Endothelial cell of umbilical vein (primary cell): ENCODE data around the gene WASF3. TPM values are rescaled to one million over a fixed set of nuclear protein-coding genes. Genes with fewer than 3 reads are reported as not detected.

Experiments used
- BruUV-seq: library from RNA; stranded (reverse); fragments of 400-500 nt; replicated peaks from 2 replicates; lab custom pipeline; 2021; lab: Mats Ljungman, UMichigan
- CTCF ChIA-PET: fragments of 300-600, 350-600 bp; sonication (Branson Sonifier 250); formaldehyde crosslinking; loops from one replicate; lab custom pipeline; 2021; ENCODE audit warnings: antibody characterized with exemption, inconsistent platforms; lab: Charles Lee
- POLR2A ChIA-PET: fragments of 300-600, 350-600 bp; sonication (Branson Sonifier 250); formaldehyde crosslinking; loops from one replicate; lab custom pipeline; 2021; ENCODE audit warnings: antibody characterized with exemption, inconsistent platforms; lab: Charles Lee
- DNase-seq: peaks from one replicate; pipeline ENCODE4 v3.0.0-alpha.2; 2011; ENCODE audit warnings: low read depth, low spot score
- FAIRE-seq: peaks from 2 replicates; lab custom pipeline; 2011; peaks lifted over from hg19 to GRCh38; lab: Jason Lieb, UNC
- H2AFZ ChIP-seq: 2 replicates; pipeline ENCODE4 v1.6.0; 2012; ENCODE audit warnings: low read depth, low read length, control low read depth, inconsistent platforms
- H3K27ac ChIP-seq: 2 replicates; pipeline ENCODE4 v1.5.1; 2011; ENCODE audit warnings: low read depth, mild to moderate bottlenecking, control low read depth, low read length, moderate library complexity; ENCODE audit not compliant: insufficient read depth
- H3K27me3 ChIP-seq, 2 experiments: 2 replicates each; pipeline versions ENCODE4 v1.6.0 to v1.6.1; 2011; ENCODE audit warnings: low read length in 2 of 2, mixed read lengths in 1 of 2; ENCODE audit not compliant: control insufficient read depth in 2 of 2, insufficient read depth in 2 of 2
- H3K36me3 ChIP-seq, 2 experiments: 2 replicates in 1 of 2; 3 replicates in 1 of 2; pipeline ENCODE4 v1.5.1; 2011; ENCODE audit warnings: low read length in 2 of 2, mild to moderate bottlenecking in 1 of 2, moderate library complexity in 1 of 2; ENCODE audit not compliant: control insufficient read depth in 2 of 2, insufficient read depth in 2 of 2; ENCODE audit errors: extremely low read depth in 1 of 2
- H3K4me1 ChIP-seq: 3 replicates; pipeline ENCODE4 v1.5.1; 2011; ENCODE audit warnings: mild to moderate bottlenecking, low read length; ENCODE audit not compliant: control insufficient read depth, insufficient read depth; ENCODE audit errors: extremely low read depth
- H3K4me2 ChIP-seq: 2 replicates; pipeline ENCODE4 v1.6.1; 2011; ENCODE audit warnings: low read length, control low read depth, mixed read lengths; ENCODE audit not compliant: insufficient read depth
- H3K4me3 ChIP-seq, 3 experiments: fragments of 200-600 bp in 1 of 3; sonication (generic), shearing (Covaris generic) in 1 of 3; replicated peaks in 1 of 3; 2 replicates each; pipeline ENCODE4 v1.5.1; 2011 to 2016; ENCODE audit warnings: control low read depth in 3 of 3, low read length in 3 of 3, mild to moderate bottlenecking in 2 of 3, inconsistent platforms in 1 of 3, low read depth in 1 of 3, moderate library complexity in 1 of 3; ENCODE audit not compliant: insufficient read depth in 1 of 3
- H3K79me2 ChIP-seq: 2 replicates; pipeline ENCODE4 v1.6.0; 2012; ENCODE audit warnings: low read length, inconsistent platforms; ENCODE audit not compliant: control insufficient read depth, insufficient read depth
- H3K9ac ChIP-seq: replicated peaks from 2 replicates; pipeline ENCODE3; 2011; ENCODE audit warnings: low read length, control low read depth; ENCODE audit not compliant: insufficient read depth; ENCODE audit errors: extremely low read depth
- H3K9me1 ChIP-seq: replicated peaks from 3 replicates; pipeline ENCODE4 v1.6.0; 2011; ENCODE audit warnings: mild to moderate bottlenecking, low read length; ENCODE audit not compliant: control insufficient read depth, insufficient read depth; ENCODE audit errors: extremely low read depth
- H3K9me3 ChIP-seq: replicated peaks from 2 replicates; pipeline ENCODE4 v1.5.1; 2012; ENCODE audit warnings: low read length, inconsistent platforms; ENCODE audit not compliant: control insufficient read depth, insufficient read depth
- H4K20me1 ChIP-seq: replicated peaks from 2 replicates; pipeline ENCODE3; 2011; ENCODE audit warnings: mild to moderate bottlenecking, low read length; ENCODE audit not compliant: control insufficient read depth, insufficient read depth; ENCODE audit errors: extremely low read depth
- CTCF ChIP-seq, 2 donors: IDR thresholded peaks; 1 replicate in 1 of 2; 2 replicates in 1 of 2; pipeline ENCODE4 v1.5.1; 2011; ENCODE audit warnings: low read length in 2 of 2, mild to moderate bottlenecking in 2 of 2, moderate library complexity in 2 of 2, control low read depth in 1 of 2, inconsistent platforms in 1 of 2, low read depth in 1 of 2; ENCODE audit not compliant: insufficient read depth in 1 of 2; ENCODE audit errors: extremely low read depth in 1 of 2
- EZH2 ChIP-seq: IDR thresholded peaks from 2 replicates; pipeline ENCODE4 v1.6.1; 2012; ENCODE audit warnings: borderline replicate concordance, low read depth, mild to moderate bottlenecking, moderate library complexity, low read length, inconsistent platforms; ENCODE audit not compliant: severe bottlenecking
- FOS ChIP-seq: IDR thresholded peaks from 2 replicates; pipeline ENCODE4 v1.6.1; 2011; ENCODE audit warnings: mild to moderate bottlenecking, low read length, moderate library complexity, borderline replicate concordance; ENCODE audit not compliant: insufficient read depth
- GATA2 ChIP-seq: IDR thresholded peaks from 2 replicates; pipeline ENCODE4 v1.7.0; 2011; ENCODE audit warnings: low read depth, mild to moderate bottlenecking, moderate library complexity, mixed read lengths, low read length; ENCODE audit not compliant: insufficient read length, insufficient read depth
- JUN ChIP-seq: IDR thresholded peaks from 2 replicates; pipeline ENCODE4 v1.6.1; 2011; ENCODE audit warnings: borderline replicate concordance, low read depth; ENCODE audit not compliant: insufficient read length, insufficient read depth
- MAX ChIP-seq: IDR thresholded peaks from 2 replicates; pipeline ENCODE4 v1.6.1; 2011; ENCODE audit not compliant: insufficient read depth, insufficient read length
- MYC ChIP-seq: IDR thresholded peaks from one replicate; pipeline ENCODE4 v1.6.1; 2011; ENCODE audit warnings: mild to moderate bottlenecking, low read depth, low read length
- POLR2A ChIP-seq: IDR thresholded peaks from 2 replicates; pipeline ENCODE4 v1.6.1; 2012; ENCODE audit warnings: low read depth, mild to moderate bottlenecking, control low read depth, low read length
- POLR2AphosphoS5 ChIP-seq: IDR thresholded peaks from 2 replicates; pipeline ENCODE4 v1.6.1; 2012; ENCODE audit warnings: low read depth, mild to moderate bottlenecking, control low read depth, low read length, moderate library complexity; ENCODE audit not compliant: insufficient read depth
- dilution Hi-C: fragments of 300-500 bp; cut with MboI; formaldehyde crosslinking; loops from one replicate; pipeline ENCODE4 v1.15.0; 2019; ENCODE audit warnings: low sequenced_read_pairs; ENCODE audit not compliant: extremely low pct_ligation_motif_present
- intact Hi-C: fragments of 100-400 bp; cut with micrococcal nuclease; formaldehyde crosslinking; loops from one replicate; pipeline ENCODE4 v1.10.0; 2022
- polyA plus RNA-seq, 4 experiments: library from polyadenylated mRNA; depleted of rRNA in 3 of 4; stranded (reverse) in 3 of 4; unstranded in 1 of 4; fragments of >200 nt; gene quantifications; 2 replicates each; pipeline versions ENCODE4 v1.2.1 to v1.2.3, GENCODE V29; 2011 to 2012; ENCODE audit warnings: missing spikeins in 1 of 4
- total RNA-seq: library from RNA; stranded (reverse); gene quantifications from 2 replicates; pipeline ENCODE4 v1.2.3, GENCODE V29; 2021

Gene WASF3
- total and polyA plus RNA-seq, 2 donors (not counting 3 experiments of a cell fraction or from before 2014, with no cell fraction given), result 18.5 to 32.4 TPM

- Histone ChIP-seq H3K9ac (no peak overlapping the region), H4K20me1 (no peaks in the 10 kb centered on the region), H3K4me3 (no peak overlapping the region), H3K4me1 (no peaks in the 10 kb centered on the region), H3K27ac (no peak overlapping the region), H3K36me3 (no peaks in the 10 kb centered on the region), H3K27me3 (peaks cover 7 to 31% of the 10 kb centered on the region in 2 experiments), H3K79me2 (no peaks in the 10 kb centered on the region), H3K4me2 (no peak overlapping the region), H3K9me1 (no peaks in the 10 kb centered on the region), H2AFZ (no peak overlapping the region), H3K9me3 (no peaks in the 10 kb centered on the region)
- ChIA-PET POLR2A (interaction anchor here (0.5 kb wide), 1 partner anchor 365 kb away, joined by 3 read pairs; no protein-coding TSS in a partner anchor), CTCF (interaction anchor here (1.7 kb wide), 1 partner anchor 147 kb away, joined by 6 read pairs; no protein-coding TSS in a partner anchor)
- FAIRE-seq (no peak), DNase-seq (no peak)
- intact Hi-C loops (no loop called here), dilution Hi-C loops (no loop called here)
- no peak for TF ChIP-seq JUN
- no peak for TF ChIP-seq GATA2
- TF ChIP-seq EZH2, result no peak
- no peak for TF ChIP-seq CTCF (IDR thresholded peaks at IDR 0.05; ENCODE audit: extremely low read depth in 1 of 2, insufficient read depth in 1 of 2, low read depth in 1 of 2, low read length in 2 of 2)
- TF ChIP-seq MYC, result no peak
- TF ChIP-seq FOS, result no peak
- no peak for TF ChIP-seq POLR2AphosphoS5
- TF ChIP-seq POLR2A, result no peak
- TF ChIP-seq MAX, result no peak
- BruUV-seq, result no TSS peak
Observed at GRCh38 chr13:26551255-26551860, 6.1 kb upstream of the WASF3 start.
